Measurements from ENCODE around the gene PDGFA.
"Not testable (repeated sequence)": the region's sequence is repeated elsewhere in the genome, so short reads cannot be mapped to it uniquely, and the experiment has no call there.

GRCh38 chr7:551615-551970, 31.9 kb upstream of the PDGFA start:
- TF ChIP-seq CTCF, POLR2A (IDR thresholded peaks at IDR 0.05): not testable (repeated sequence)
